Effector memory CD4-positive, alpha-beta T cell (primary cell): ENCODE results near the gene CRIM1.

Source experiments
- DNase-seq, 3 donors: peaks; one replicate each; pipeline ENCODE4 v3.0.0-alpha.2; 2020
- H3K27ac ChIP-seq: 2 replicates; pipeline ENCODE4 v1.7.0; 2013; ENCODE audit warnings: mild to moderate bottlenecking, low read length, moderate library complexity; ENCODE audit not compliant: insufficient read depth, poor library complexity, severe bottlenecking
- H3K27me3 ChIP-seq: replicated peaks from 2 replicates; pipeline ENCODE4 v1.7.0; 2013; ENCODE audit warnings: mild to moderate bottlenecking, low read length; ENCODE audit not compliant: insufficient read depth, control insufficient read depth, poor library complexity, severe bottlenecking
- H3K36me3 ChIP-seq: 2 replicates; pipeline ENCODE4 v1.7.0; 2013; ENCODE audit warnings: mild to moderate bottlenecking, low read length, moderate library complexity; ENCODE audit not compliant: control insufficient read depth, insufficient read depth
- H3K4me1 ChIP-seq: 2 replicates; pipeline ENCODE4 v1.7.0; 2013; ENCODE audit warnings: low read length, mild to moderate bottlenecking; ENCODE audit not compliant: control insufficient read depth, insufficient read depth, poor library complexity, severe bottlenecking
- H3K4me3 ChIP-seq: 2 replicates; pipeline ENCODE4 v1.7.0; 2013; ENCODE audit warnings: low read length, low read depth, mild to moderate bottlenecking; ENCODE audit not compliant: insufficient read depth, poor library complexity, severe bottlenecking
- H3K9me3 ChIP-seq: 2 replicates; pipeline ENCODE4 v1.7.0; 2013; ENCODE audit warnings: mild to moderate bottlenecking, low read length, moderate library complexity; ENCODE audit not compliant: control insufficient read depth

Gene CRIM1

DNA sequence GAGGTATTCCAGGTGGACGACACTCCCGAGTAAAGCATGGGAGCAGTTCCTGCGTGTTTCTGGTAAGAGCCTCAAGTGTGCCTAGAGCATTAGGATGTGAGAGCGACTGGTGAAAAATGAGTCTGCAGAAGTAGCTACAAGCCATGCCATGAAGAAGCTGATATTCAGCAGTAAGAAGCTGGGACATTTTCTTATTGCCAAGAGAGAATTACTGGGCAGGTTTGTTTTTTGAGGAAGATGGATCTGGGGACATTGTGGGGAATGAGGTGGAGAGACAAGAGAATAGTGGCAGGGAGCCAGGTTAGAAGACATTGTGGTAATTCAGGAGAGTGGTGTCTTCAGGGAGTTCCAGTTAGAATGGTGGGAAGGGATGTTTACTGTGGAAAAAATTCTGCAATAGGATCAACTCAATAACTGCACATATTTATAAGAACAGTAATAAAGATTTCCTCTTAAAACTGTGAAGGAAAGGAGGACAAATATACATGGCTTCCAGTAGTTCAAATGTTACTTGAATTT is 38.2 kb downstream of the CRIM1 start:
- Histone ChIP-seq H3K4me1 (no peaks in the 10 kb centered on the region), H3K9me3 (no peaks in the 10 kb centered on the region)

DNA sequence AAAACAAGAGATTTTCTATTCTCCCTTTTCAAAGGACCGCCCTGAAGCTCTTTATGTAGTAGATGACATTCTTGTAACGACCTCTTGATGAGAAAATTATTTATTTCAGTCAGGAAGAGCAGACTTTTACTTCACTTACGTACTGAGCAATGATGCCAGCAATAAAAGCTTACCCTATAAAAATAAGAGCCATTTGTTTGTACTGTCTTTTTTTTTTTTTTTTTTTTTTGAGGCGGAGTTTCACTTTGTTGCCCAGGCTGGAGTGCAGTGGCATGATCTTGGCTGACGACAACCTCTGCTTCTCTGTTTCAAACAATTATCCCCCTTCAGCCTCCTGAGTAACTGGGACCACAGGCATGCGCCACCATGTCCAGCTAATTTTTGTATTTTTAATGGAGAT is 39.2 kb downstream of the CRIM1 start:
- no peaks in the 10 kb centered on the region for H3K9me3 ChIP-seq
- no peak overlapping the region for H3K4me3 ChIP-seq
- no peaks in the 10 kb centered on the region for H3K36me3 ChIP-seq
- no peak overlapping the region for H3K27ac ChIP-seq
- H3K27me3 ChIP-seq = no peaks in the 10 kb centered on the region
- no peak for DNase-seq
- no peaks in the 10 kb centered on the region for H3K4me1 ChIP-seq

More for the DNA sequence above, 38.2 kb downstream of the CRIM1 start:
- Histone ChIP-seq H3K27me3 (no peaks in the 10 kb centered on the region), H3K4me3 (no peak overlapping the region), H3K36me3 (no peaks in the 10 kb centered on the region), H3K27ac (no peak overlapping the region)
- DNase-seq = no peak

DNA sequence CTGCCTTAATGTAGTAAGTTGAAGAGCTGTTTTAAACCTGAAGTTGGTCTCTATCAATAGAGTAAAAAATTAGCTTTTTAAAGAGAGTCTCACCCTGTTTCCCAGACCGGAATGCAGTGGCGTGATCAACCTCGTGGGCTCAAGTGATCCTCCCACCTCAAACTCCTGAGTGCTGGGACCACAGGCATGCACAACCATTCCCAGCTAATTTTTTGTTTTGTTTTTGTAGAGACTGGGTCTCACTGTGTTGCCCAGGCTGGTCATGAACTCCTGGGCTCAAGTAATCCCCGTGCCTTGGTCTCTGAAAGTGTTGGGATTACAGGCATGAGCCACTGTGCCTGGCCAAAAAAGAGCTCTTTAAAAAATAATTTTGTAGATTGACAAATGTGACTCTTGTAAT is 40.3 kb downstream of the CRIM1 start:
- H3K27me3 ChIP-seq = no peaks in the 10 kb centered on the region
- H3K9me3 ChIP-seq = no peaks in the 10 kb centered on the region
- H3K27ac ChIP-seq = no peak overlapping the region
- no peak overlapping the region for H3K4me3 ChIP-seq
- H3K36me3 ChIP-seq = no peaks in the 10 kb centered on the region
- no peak for DNase-seq
- no peaks in the 10 kb centered on the region for H3K4me1 ChIP-seq

- no peak overlapping the region for H3K27ac ChIP-seq
- no peak overlapping the region for H3K4me3 ChIP-seq
- H3K4me1 ChIP-seq = no peaks in the 10 kb centered on the region
- no peak for DNase-seq
- no peaks in the 10 kb centered on the region for H3K27me3 ChIP-seq
- no peaks in the 10 kb centered on the region for H3K36me3 ChIP-seq
- H3K9me3 ChIP-seq = no peaks in the 10 kb centered on the region
Measured at GRCh38 chr2:36396878-36397539, 41.4 kb downstream of the CRIM1 start.

DNA sequence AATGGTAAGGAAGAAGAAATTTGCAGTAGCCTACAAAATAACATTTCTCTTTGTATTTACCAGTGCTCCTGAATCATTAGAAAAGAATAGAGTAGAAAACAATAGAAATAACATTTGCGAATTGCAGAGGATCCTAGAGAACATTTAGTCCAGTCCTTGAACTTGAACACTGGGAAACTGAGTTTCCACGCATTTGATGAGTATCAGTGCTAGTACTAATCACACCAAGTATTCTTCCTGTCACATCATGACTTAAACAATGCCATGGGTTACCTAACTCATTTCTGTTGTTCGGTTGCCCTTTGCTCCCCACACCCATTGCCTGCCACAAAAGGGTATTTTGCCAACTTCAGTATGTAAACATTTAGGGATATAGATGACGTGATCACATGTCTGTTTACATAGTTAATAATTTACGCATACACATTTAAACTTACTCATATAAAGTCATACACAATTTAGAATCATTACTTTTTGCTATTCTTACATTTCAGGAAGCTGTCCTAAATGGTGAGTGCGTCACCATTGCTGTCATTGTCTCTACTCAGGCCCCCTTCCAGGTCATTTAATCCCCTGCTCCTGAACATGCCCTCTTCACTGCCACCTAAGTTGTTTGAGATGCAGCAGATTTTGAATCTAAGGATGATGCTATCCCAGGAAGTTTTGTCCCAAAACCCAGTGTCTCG is 42.3 kb downstream of the CRIM1 start:
- Histone ChIP-seq H3K4me1 (no peaks in the 10 kb centered on the region), H3K27me3 (no peaks in the 10 kb centered on the region), H3K36me3 (no peaks in the 10 kb centered on the region), H3K9me3 (no peaks in the 10 kb centered on the region), H3K27ac (no peak overlapping the region), H3K4me3 (no peak overlapping the region)
- DNase-seq = no peak

GRCh38 chr2:36399050-36399449 is 43.5 kb downstream of the CRIM1 start:
- H3K4me1 ChIP-seq = no peaks in the 10 kb centered on the region
- H3K4me3 ChIP-seq = no peak overlapping the region
- H3K36me3 ChIP-seq = no peaks in the 10 kb centered on the region
- no peaks in the 10 kb centered on the region for H3K27me3 ChIP-seq
- no peaks in the 10 kb centered on the region for H3K9me3 ChIP-seq
- no peak for DNase-seq
- no peak overlapping the region for H3K27ac ChIP-seq

DNA sequence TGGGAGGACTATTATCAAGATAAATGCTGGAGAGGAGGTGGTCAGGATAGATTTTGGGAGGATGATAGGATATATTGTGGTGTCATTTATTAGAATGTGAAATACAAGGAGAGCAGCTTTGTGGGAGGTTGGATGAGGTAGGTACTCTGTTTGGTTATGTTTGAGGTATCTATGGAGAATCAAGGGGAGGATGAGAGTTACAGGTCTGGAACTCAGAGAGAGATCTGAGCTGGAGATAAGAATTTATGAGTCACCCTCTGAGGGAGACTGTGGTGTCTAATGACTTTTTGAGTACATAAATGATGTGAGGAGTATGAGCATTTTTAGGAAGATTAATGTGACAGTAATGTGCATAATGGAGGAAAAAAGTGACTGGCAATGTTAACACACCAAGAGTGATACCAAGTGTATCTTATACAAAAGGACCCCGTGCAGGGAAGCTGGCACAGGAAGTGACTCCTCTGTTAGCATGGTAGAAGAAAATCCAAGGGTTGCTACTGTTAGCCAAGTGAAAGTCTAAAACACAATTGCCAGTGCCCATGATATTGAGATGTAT is 48.2 kb downstream of the CRIM1 start:
- Histone ChIP-seq H3K4me3 (no peak overlapping the region), H3K27ac (no peak overlapping the region), H3K4me1 (no peaks in the 10 kb centered on the region), H3K36me3 (no peaks in the 10 kb centered on the region), H3K27me3 (no peaks in the 10 kb centered on the region), H3K9me3 (no peaks in the 10 kb centered on the region)
- DNase-seq = no peak

DNA sequence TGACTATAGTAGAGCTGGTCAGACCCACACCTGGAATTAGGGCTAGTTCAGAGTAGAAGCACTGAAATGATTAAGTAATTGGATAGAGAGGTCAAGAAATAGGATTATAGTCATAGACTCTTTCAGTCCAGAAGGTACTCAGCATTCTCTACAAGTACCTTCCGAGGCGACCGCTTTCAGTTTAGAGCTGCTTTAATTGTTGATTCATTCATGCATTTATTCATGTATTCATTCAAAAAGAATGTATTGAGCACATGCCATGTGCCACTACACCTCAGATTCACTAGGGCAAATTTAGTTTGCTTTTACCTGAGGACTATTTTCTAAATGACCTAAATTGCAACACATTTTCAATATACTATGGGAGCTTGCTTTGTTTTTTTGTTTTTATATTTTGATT is 48.7 kb downstream of the CRIM1 start:
- no peak for DNase-seq
- H3K27ac ChIP-seq = no peak overlapping the region
- no peaks in the 10 kb centered on the region for H3K27me3 ChIP-seq
- H3K36me3 ChIP-seq = no peaks in the 10 kb centered on the region
- H3K9me3 ChIP-seq = no peaks in the 10 kb centered on the region
- no peaks in the 10 kb centered on the region for H3K4me1 ChIP-seq
- no peak overlapping the region for H3K4me3 ChIP-seq

GRCh38 chr2:36404754-36405153 is 49.2 kb downstream of the CRIM1 start:
- no peak overlapping the region for H3K4me3 ChIP-seq
- no peak for DNase-seq
- no peaks in the 10 kb centered on the region for H3K27me3 ChIP-seq
- H3K27ac ChIP-seq = no peak overlapping the region
- no peaks in the 10 kb centered on the region for H3K9me3 ChIP-seq
- no peaks in the 10 kb centered on the region for H3K4me1 ChIP-seq
- no peaks in the 10 kb centered on the region for H3K36me3 ChIP-seq

DNA sequence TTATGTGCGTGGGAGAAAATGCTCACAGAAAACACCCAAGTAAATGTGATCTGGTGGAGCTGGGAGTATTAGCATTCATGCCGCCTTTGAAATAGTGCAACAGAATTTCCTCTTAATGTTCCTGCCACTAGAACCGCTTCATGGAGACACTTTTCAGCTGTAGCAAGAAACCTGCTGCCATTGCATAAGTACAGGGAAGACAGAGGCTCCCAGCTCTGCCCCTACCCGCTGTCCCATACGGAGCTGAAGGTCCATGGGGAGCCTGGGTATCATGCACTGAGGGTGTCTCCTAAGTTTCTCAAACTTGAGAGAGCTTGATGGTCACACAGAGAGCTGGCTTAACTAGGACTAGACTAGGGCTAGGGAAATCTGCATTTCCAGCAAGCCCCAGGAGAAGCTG is 49.6 kb downstream of the CRIM1 start:
- Histone ChIP-seq H3K27ac (no peak overlapping the region), H3K27me3 (no peaks in the 10 kb centered on the region), H3K4me1 (no peaks in the 10 kb centered on the region), H3K36me3 (no peaks in the 10 kb centered on the region), H3K4me3 (no peak overlapping the region), H3K9me3 (no peaks in the 10 kb centered on the region)
- no peak for DNase-seq
